Measurements from ENCODE around the gene MAFB.
A peak's percentile ranks its signal among the peaks of the same experiment; 100 is the strongest.

The MAFB gene

GRCh38 chr20:40683221-40683893, 5.7 kb downstream of the MAFB start:
- H3K27ac Mint-ChIP-seq: no peak overlapping the region
- TF ChIP-seq CTCF (IDR thresholded peaks at IDR 0.05): no peak

GRCh38 chr20:40682104-40682981, 6.7 kb downstream of the MAFB start:
- H3K27me3 Mint-ChIP-seq (ENCODE audit: low read depth, poor library complexity): peaks cover 100% of the 10 kb centered on the region
- DNase-seq: peak; percentile 34
- peak overlapping the region; percentile 83 for H3K4me3 Mint-ChIP-seq
- peaks cover 46% of the 10 kb centered on the region for H3K4me1 Mint-ChIP-seq
- H3K27ac Mint-ChIP-seq: no peak overlapping the region
- H3K36me3 Mint-ChIP-seq (ENCODE audit: low read depth): peaks cover 25% of the 10 kb centered on the region
- no peaks in the 10 kb centered on the region for H3K9me3 Mint-ChIP-seq
- no peak for TF ChIP-seq CTCF (IDR thresholded peaks at IDR 0.05)

More at GRCh38 chr20:40683221-40683893, 5.7 kb downstream of the MAFB start:
- H3K4me3 Mint-ChIP-seq: peak overlapping the region; percentile 83
- H3K27me3 Mint-ChIP-seq (ENCODE audit: low read depth, poor library complexity): peaks cover 98% of the 10 kb centered on the region
- H3K9me3 Mint-ChIP-seq: no peaks in the 10 kb centered on the region
- H3K36me3 Mint-ChIP-seq (ENCODE audit: low read depth): peaks cover 25% of the 10 kb centered on the region
- DNase-seq: peak; percentile 59
- peaks cover 48% of the 10 kb centered on the region for H3K4me1 Mint-ChIP-seq

GRCh38 chr20:40681684-40682083, 7.4 kb downstream of the MAFB start:
- no peak for DNase-seq
- Mint-ChIP-seq H3K9me3 (no peaks in the 10 kb centered on the region), H3K4me3 (peak overlapping the region; percentile 83), H3K4me1 (peaks cover 40% of the 10 kb centered on the region), H3K27ac (no peak overlapping the region), H3K36me3 (ENCODE audit: low read depth) (peaks cover 25% of the 10 kb centered on the region), H3K27me3 (ENCODE audit: low read depth, poor library complexity) (peaks cover 100% of the 10 kb centered on the region)
- TF ChIP-seq CTCF (IDR thresholded peaks at IDR 0.05): no peak

DNA sequence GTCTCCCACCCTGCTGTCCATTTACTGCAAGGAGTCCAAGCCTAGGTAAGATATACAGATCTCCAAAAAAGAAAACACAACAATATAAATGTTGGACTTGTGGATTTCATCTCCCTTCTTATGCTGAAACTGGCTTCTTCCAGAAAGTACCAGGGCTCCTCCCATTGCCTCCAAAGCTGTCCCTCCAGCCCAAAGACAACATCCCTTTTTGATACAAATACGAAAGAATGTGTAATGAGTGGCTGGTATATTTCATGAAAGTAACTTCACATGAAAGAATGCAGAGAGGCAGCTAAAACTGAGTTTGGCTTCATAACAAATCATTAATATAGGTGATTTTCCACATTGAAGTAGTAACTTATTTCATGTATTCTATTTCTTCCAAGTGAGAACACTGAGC, 7.9 kb downstream of the MAFB start:
- no peak for DNase-seq
- Mint-ChIP-seq H3K9me3 (no peaks in the 10 kb centered on the region), H3K36me3 (ENCODE audit: low read depth) (peaks cover 22% of the 10 kb centered on the region), H3K4me3 (no peak overlapping the region), H3K27ac (no peak overlapping the region), H3K27me3 (ENCODE audit: low read depth, poor library complexity) (peaks cover 100% of the 10 kb centered on the region), H3K4me1 (peaks cover 35% of the 10 kb centered on the region)
- TF ChIP-seq CTCF (IDR thresholded peaks at IDR 0.05): no peak

DNA sequence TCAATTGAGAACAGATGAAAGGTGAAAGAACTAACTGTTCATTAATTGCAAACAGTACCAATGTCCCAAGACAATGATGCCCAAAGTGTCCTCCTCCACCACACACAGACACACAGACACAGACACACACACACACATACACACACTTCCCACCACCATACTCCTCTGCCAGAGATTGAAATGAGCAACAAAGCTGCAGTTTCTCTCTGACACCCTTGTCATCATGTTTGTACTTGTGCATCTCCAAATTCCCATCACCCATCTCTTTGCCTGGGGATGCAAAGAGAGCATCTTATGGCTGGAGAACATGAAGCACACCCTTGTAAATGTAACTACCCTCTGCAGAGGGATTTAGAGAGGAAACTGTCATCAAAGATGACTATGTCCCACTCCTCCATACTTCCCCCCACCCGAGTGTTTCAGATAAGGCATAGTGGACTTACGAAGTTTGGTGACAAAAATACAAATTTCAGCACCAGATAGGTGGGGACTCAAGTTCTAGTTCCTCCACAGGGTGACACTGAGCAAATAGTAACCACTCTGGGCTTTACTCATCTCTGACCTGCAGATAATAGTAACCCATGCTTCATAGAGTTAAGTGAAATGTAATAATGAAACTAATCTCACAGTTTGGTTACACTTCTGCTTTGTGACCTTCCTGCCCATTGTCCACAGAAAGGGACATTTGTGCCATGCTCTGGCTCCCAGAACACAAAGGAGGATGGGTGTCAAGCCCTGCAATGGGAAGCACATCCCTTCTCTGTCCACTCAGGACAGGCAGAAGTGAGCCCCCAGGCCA, 8.7 kb downstream of the MAFB start:
- DNase-seq: no peak
- Mint-ChIP-seq H3K4me3 (no peak overlapping the region), H3K27ac (no peak overlapping the region), H3K4me1 (peaks cover 29% of the 10 kb centered on the region), H3K27me3 (ENCODE audit: low read depth, poor library complexity) (peaks cover 100% of the 10 kb centered on the region), H3K9me3 (no peaks in the 10 kb centered on the region), H3K36me3 (ENCODE audit: low read depth) (peaks cover 17% of the 10 kb centered on the region)
- no peak for TF ChIP-seq CTCF (IDR thresholded peaks at IDR 0.05)
